Glomerular visceral epithelial cell (primary cell): ENCODE measurements around the gene OR1F1.
"Not testable (repeated sequence)": the region's sequence is repeated elsewhere in the genome, so short reads cannot be mapped to it uniquely, and the experiment has no call there.

ENCODE experiments used
- DNase-seq: peaks from one replicate; pipeline ENCODE4 v3.0.0-alpha.2; 2016; ENCODE audit errors: extremely low spot score

The OR1F1 gene

GRCh38 chr16:3198334-3199072 lies 10.5 kb downstream of the OR1F1 start:
- no peak for DNase-seq

- DNase-seq = no peak
Observed at GRCh38 chr16:3202903-3203539, 15.0 kb downstream of the OR1F1 start.

GRCh38 chr16:3205939-3206338 lies 17.9 kb downstream of the OR1F1 start:
- DNase-seq = not testable (repeated sequence)

- no peak for DNase-seq
Observed at GRCh38 chr16:3207086-3207953, 19.3 kb downstream of the OR1F1 start.

GRCh38 chr16:3212006-3212405 lies 24.0 kb downstream of the OR1F1 start:
- DNase-seq = no peak

GRCh38 chr16:3212567-3212966 lies 24.6 kb downstream of the OR1F1 start:
- no peak for DNase-seq

- DNase-seq = no peak
Observed at GRCh38 chr16:3214904-3215600, 27.0 kb downstream of the OR1F1 start.

- no peak for DNase-seq
Observed at GRCh38 chr16:3215601-3216262, 27.7 kb downstream of the OR1F1 start.

GRCh38 chr16:3216263-3216640 lies 28.2 kb downstream of the OR1F1 start:
- DNase-seq = no peak

- DNase-seq = no peak
Observed at GRCh38 chr16:3220839-3221238, 32.8 kb downstream of the OR1F1 start.

- DNase-seq = no peak
Observed at GRCh38 chr16:3223913-3224515, 36.0 kb downstream of the OR1F1 start.

- no peak for DNase-seq
Observed at GRCh38 chr16:3234543-3234856, 46.5 kb downstream of the OR1F1 start.

GRCh38 chr16:3234857-3235561 lies 47.0 kb downstream of the OR1F1 start, which contains the start of gene ZNF200:
TSS of gene ZNF200 (minus strand) at chr16:3235158. CDS start at chr16:3233755, 1,403 bp downstream.
- DNase-seq = peak; percentile 91

GRCh38 chr16:3235856-3236669 lies 48.1 kb downstream of the OR1F1 start:
- no peak for DNase-seq

- no peak for DNase-seq
Observed at GRCh38 chr16:3241761-3242160, 53.8 kb downstream of the OR1F1 start.

GRCh38 chr16:3242709-3243108 lies 54.7 kb downstream of the OR1F1 start:
- no peak for DNase-seq

GRCh38 chr16:3243882-3244281 lies 55.9 kb downstream of the OR1F1 start:
- no peak for DNase-seq

- no peak for DNase-seq
Observed at GRCh38 chr16:3246002-3246401, 58.0 kb downstream of the OR1F1 start.

GRCh38 chr16:3246876-3247275 lies 58.9 kb downstream of the OR1F1 start:
- no peak for DNase-seq

GRCh38 chr16:3248596-3248995 lies 60.6 kb downstream of the OR1F1 start:
- no peak for DNase-seq
